ENCODE data around the gene CKS1B. TPM values are rescaled to one million over a fixed set of nuclear protein-coding genes. Genes with fewer than 3 reads are reported as not detected.

The CKS1B gene
- polyA plus RNA-seq, 2 of the 4 experiments (the other 2 are of a cell fraction) = 356 to 725 TPM

GRCh38 chr1:154948079-154948478 lies 26.4 kb upstream of the CKS1B start:
- WGBS (ENCODE audit: missing lambda C conversion rate) = 80% methylated on average over 11 of the region's 11 CpGs
- POLR2A ChIA-PET = no interaction called here
- no peak for TF ChIP-seq RAD21 (conservative IDR thresholded peaks at IDR 0.05 in 1 of 2, IDR thresholded peaks at IDR 0.05 in 1 of 2)
- TF ChIP-seq JUNB (IDR thresholded peaks at IDR 0.05) = no peak
- TF ChIP-seq JUN (IDR thresholded peaks at IDR 0.05) = no peak
- TF ChIP-seq FOXS1 (CRISPR knock-in tag; IDR thresholded peaks at IDR 0.05) = no peak
- TF ChIP-seq NR3C1 (IDR thresholded peaks at IDR 0.05) = no peak
- no peak for TF ChIP-seq MAX (IDR thresholded peaks at IDR 0.05)
- TF ChIP-seq, protein P1, sequence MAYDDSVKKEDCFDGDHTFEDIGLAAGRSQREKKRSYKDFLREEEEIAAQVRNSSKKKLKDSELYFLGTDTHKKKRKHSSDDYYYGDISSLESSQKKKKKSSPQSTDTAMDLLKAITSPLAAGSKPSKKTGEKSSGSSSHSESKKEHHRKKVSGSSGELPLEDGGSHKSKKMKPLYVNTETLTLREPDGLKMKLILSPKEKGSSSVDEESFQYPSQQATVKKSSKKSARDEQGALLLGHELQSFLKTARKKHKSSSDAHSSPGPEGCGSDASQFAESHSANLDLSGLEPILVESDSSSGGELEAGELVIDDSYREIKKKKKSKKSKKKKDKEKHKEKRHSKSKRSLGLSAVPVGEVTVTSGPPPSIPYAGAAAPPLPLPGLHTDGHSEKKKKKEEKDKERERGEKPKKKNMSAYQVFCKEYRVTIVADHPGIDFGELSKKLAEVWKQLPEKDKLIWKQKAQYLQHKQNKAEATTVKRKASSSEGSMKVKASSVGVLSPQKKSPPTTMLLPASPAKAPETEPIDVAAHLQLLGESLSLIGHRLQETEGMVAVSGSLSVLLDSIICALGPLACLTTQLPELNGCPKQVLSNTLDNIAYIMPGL (CRISPR knock-in tag; IDR thresholded peaks at IDR 0.05; ENCODE audit: borderline replicate concordance) = no peak
- no peak for TF ChIP-seq EP300 (IDR thresholded peaks at IDR 0.05)
- no peak for TF ChIP-seq KDM5A (IDR thresholded peaks at IDR 0.05)
- TF ChIP-seq, protein P2, sequence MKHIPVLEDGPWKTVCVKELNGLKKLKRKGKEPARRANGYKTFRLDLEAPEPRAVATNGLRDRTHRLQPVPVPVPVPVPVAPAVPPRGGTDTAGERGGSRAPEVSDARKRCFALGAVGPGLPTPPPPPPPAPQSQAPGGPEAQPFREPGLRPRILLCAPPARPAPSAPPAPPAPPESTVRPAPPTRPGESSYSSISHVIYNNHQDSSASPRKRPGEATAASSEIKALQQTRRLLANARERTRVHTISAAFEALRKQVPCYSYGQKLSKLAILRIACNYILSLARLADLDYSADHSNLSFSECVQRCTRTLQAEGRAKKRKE (CRISPR knock-in tag; IDR thresholded peaks at IDR 0.05; ENCODE audit: low read depth) = no peak
- TF ChIP-seq MAZ (IDR thresholded peaks at IDR 0.05; ENCODE audit: borderline replicate concordance, low read depth, low read length) = no peak
- no peak for TF ChIP-seq HOXA7 (CRISPR knock-in tag; IDR thresholded peaks at IDR 0.05)
- TF ChIP-seq, protein P3, sequence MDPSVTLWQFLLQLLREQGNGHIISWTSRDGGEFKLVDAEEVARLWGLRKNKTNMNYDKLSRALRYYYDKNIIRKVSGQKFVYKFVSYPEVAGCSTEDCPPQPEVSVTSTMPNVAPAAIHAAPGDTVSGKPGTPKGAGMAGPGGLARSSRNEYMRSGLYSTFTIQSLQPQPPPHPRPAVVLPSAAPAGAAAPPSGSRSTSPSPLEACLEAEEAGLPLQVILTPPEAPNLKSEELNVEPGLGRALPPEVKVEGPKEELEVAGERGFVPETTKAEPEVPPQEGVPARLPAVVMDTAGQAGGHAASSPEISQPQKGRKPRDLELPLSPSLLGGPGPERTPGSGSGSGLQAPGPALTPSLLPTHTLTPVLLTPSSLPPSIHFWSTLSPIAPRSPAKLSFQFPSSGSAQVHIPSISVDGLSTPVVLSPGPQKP (IDR thresholded peaks at IDR 0.05; ENCODE audit: low read depth, low read length) = no peak
- no peak for TF ChIP-seq EHMT2 (IDR thresholded peaks at IDR 0.05; ENCODE audit: low read depth)
- TF ChIP-seq CTCF (IDR thresholded peaks at IDR 0.05) = no peak
- TF ChIP-seq REST (IDR thresholded peaks at IDR 0.05) = no peak
- TF ChIP-seq SMC3 (IDR thresholded peaks at IDR 0.05) = no peak

More at GRCh38 chr1:154948079-154948478, 26.4 kb upstream of the CKS1B start:
- Histone ChIP-seq H3K4me3 (no peak overlapping the region), H3K4me1 (no peaks in the 10 kb centered on the region), H3K27ac (no peak overlapping the region), H3K9me3 (no peaks in the 10 kb centered on the region), H3K4me2 (no peak overlapping the region)
- CTCF ChIA-PET = interaction anchor here (1.0 to 1.8 kb wide), 3 partner anchors 8 to 137 kb away, joined by 3 to 7 read pairs (median 3); partner anchors contain the start of gene PMVK
- no peak for FAIRE-seq
- DNase-seq (ENCODE audit: low read depth in 1 of 2, low spot score in 1 of 2) = no peak
- ATAC-seq = no peak
